Vagina (tissue), 2 donors: ENCODE data around the gene DDX20.

Experiments used
- CTCF ChIP-seq, 3 experiments: fragments of 450-650 bp in 2 of 3; fragments of 200-600 bp in 1 of 3; sonication (generic) in 1 of 3; IDR thresholded peaks; one replicate each; pipeline ENCODE4 v1.5.1; 2017 to 2019; ENCODE audit warnings: antibody characterized with exemption in 3 of 3, mild to moderate bottlenecking in 2 of 3, moderate library complexity in 2 of 3
- POLR2A ChIP-seq, 2 donors: fragments of 450-650 bp; IDR thresholded peaks; one replicate each; pipeline ENCODE4 v1.6.1; 2017; ENCODE audit warnings: antibody characterized with exemption in 2 of 2, mild to moderate bottlenecking in 2 of 2, moderate library complexity in 2 of 2
- POLR2AphosphoS5 ChIP-seq, 2 donors: sonication (generic); formaldehyde crosslinking; IDR thresholded peaks; one replicate each; pipeline ENCODE4 v1.9.0; 2017; ENCODE audit warnings: antibody characterized with exemption in 2 of 2, mild to moderate bottlenecking in 2 of 2, low read depth in 1 of 2; ENCODE audit not compliant: insufficient read depth in 1 of 2

GRCh38 chr1:111786669-111787207 lies 31.0 kb downstream of the DDX20 start:
- TF ChIP-seq CTCF (IDR thresholded peaks at IDR 0.05) (no peak), POLR2A (IDR thresholded peaks at IDR 0.05) (no peak), POLR2AphosphoS5 (IDR thresholded peaks at IDR 0.05; ENCODE audit: insufficient read depth in 1 of 2, low read depth in 1 of 2) (no peak)
